K562 (cell line): ENCODE data around the gene IFI27L1. TPM values are rescaled to one million over a fixed set of nuclear protein-coding genes. Genes with fewer than 3 reads are reported as not detected.

Source experiments
- ATAC-seq: fragments of 200-7000 bp; cut with Tn5 transposase; 3 replicates; pipeline ENCODE4 v1.9.1; 2020; ENCODE audit warnings: moderate library complexity
- BruUV-seq: library from RNA; stranded (reverse); fragments of 400-500 nt; replicated peaks from 2 replicates; lab custom pipeline; 2021; lab: Mats Ljungman, UMichigan
- CTCF ChIA-PET: fragments of 300-600 bp; formaldehyde crosslinking; extraction: SDS; loops from one replicate; lab custom pipeline; 2021; ENCODE audit warnings: low intra/inter-chr PET ratio; lab: Yijun Ruan, JAX
- POLR2A ChIA-PET: fragments of 300-600, 350-650 bp; sonication (Branson Sonifier 250); formaldehyde crosslinking; extraction: SDS; loops from one replicate; lab custom pipeline; 2021; ENCODE audit warnings: antibody characterized with exemption, inconsistent platforms; lab: Yijun Ruan, JAX
- DNase-seq, 4 experiments: peaks; one replicate each; pipeline versions ENCODE4 v3.0.0 to v3.0.0-alpha.2; 2011 to 2018; ENCODE audit warnings: low spot score in 3 of 4, mixed read lengths in 3 of 4; ENCODE audit errors: extremely low read depth in 1 of 4
- FAIRE-seq: peaks from 2 replicates; lab custom pipeline; 2011; peaks lifted over from hg19 to GRCh38; lab: Jason Lieb, UNC
- H2AFZ ChIP-seq: 2 replicates; pipeline ENCODE4 v1.6.0; 2011; ENCODE audit warnings: low read depth, low read length, control low read depth, inconsistent platforms
- H3K27ac ChIP-seq: fragments of 200-600 bp; 3 replicates; pipeline ENCODE4 v1.8.0; 2011; ENCODE audit warnings: low read depth, mild to moderate bottlenecking, control low read depth, inconsistent platforms, low read length, moderate library complexity, mixed read lengths; ENCODE audit errors: extremely low read depth
- H3K27me3 ChIP-seq, 2 experiments: fragments of 300-600 bp in 1 of 2; 2 replicates in 1 of 2; 3 replicates in 1 of 2; pipeline versions ENCODE4 v1.6.0 to v1.8.0; 2011; ENCODE audit warnings: inconsistent platforms in 2 of 2, low read length in 2 of 2, mild to moderate bottlenecking in 1 of 2, mixed read lengths in 1 of 2, moderate library complexity in 1 of 2; ENCODE audit not compliant: control insufficient read depth in 2 of 2, insufficient read depth in 2 of 2
- H3K36me3 ChIP-seq: fragments of 300-600 bp; 3 replicates; pipeline ENCODE4 v1.8.0; 2011; ENCODE audit warnings: mild to moderate bottlenecking, low read length, inconsistent platforms; ENCODE audit not compliant: control insufficient read depth, insufficient read depth
- H3K4me1 ChIP-seq, 2 experiments: fragments of 200-600 bp in 1 of 2; replicated peaks in 1 of 2; 2 replicates in 1 of 2; 3 replicates in 1 of 2; pipeline versions ENCODE4 v1.5.1 to v1.8.0; 2011; ENCODE audit warnings: inconsistent platforms in 2 of 2, low read length in 2 of 2, mild to moderate bottlenecking in 1 of 2, mixed read lengths in 1 of 2, moderate library complexity in 1 of 2; ENCODE audit not compliant: control insufficient read depth in 2 of 2, insufficient read depth in 2 of 2
- H3K4me2 ChIP-seq: 2 replicates; pipeline ENCODE4 v1.6.1; 2011; ENCODE audit warnings: low read length, control low read depth, inconsistent platforms, mixed read lengths; ENCODE audit not compliant: insufficient read depth
- H3K4me3 ChIP-seq: fragments of 200-600 bp; sonication (generic), shearing (Covaris generic); 2 replicates; pipeline ENCODE4 v1.5.1; 2016; ENCODE audit warnings: control low read depth, inconsistent platforms
- H3K79me2 ChIP-seq: fragments of 200-600 bp; 3 replicates; pipeline ENCODE4 v1.8.0; 2011; ENCODE audit warnings: low read length, inconsistent platforms; ENCODE audit not compliant: control insufficient read depth, insufficient read depth
- H3K9ac ChIP-seq, 2 experiments: 2 replicates each; pipeline versions ENCODE4 v1.6.0 to v1.6.1; 2011; ENCODE audit warnings: low read depth in 2 of 2, low read length in 2 of 2, control low read depth in 1 of 2, inconsistent platforms in 1 of 2, mild to moderate bottlenecking in 1 of 2, mixed read lengths in 1 of 2; ENCODE audit not compliant: insufficient read depth in 1 of 2
- H3K9me1 ChIP-seq: one replicate; pipeline ENCODE4 v1.6.0; 2011; ENCODE audit warnings: inconsistent platforms, mild to moderate bottlenecking, low read length, moderate library complexity; ENCODE audit not compliant: control insufficient read depth, insufficient read depth
- H3K9me3 ChIP-seq: replicated peaks from 2 replicates; pipeline ENCODE4 v1.5.1; 2011; ENCODE audit warnings: low read depth, low read length, inconsistent platforms; ENCODE audit not compliant: control insufficient read depth, insufficient read depth
- H4K20me1 ChIP-seq: replicated peaks from 2 replicates; pipeline ENCODE4 v1.6.1; 2011; ENCODE audit warnings: low read length, inconsistent platforms, mixed read lengths; ENCODE audit not compliant: control insufficient read depth, insufficient read depth
- ERF ChIP-seq: fragments of 450-650 bp; formaldehyde crosslinking; IDR thresholded peaks from 2 replicates; pipeline ENCODE4 v1.4.0; 2020; ENCODE audit warnings: mild to moderate bottlenecking, mixed read lengths
- FOSL1 ChIP-seq: fragments of 200-800 bp; sonication (Bioruptor generic); conservative IDR thresholded peaks from 2 replicates; pipeline ENCODE4 v1.6.1; 2016; ENCODE audit warnings: missing genetic modification characterization, missing compliant biosample characterization
- MAFG ChIP-seq: fragments of 450-650 bp; conservative IDR thresholded peaks from 2 replicates; pipeline ENCODE4 v1.6.1; 2016; ENCODE audit warnings: missing genetic modification characterization, missing compliant biosample characterization
- MECOM ChIP-seq: fragments of 250-450 bp; sonication (Bioruptor Pico); IDR thresholded peaks from 2 replicates; pipeline ENCODE4 v1.8.0; 2022; ENCODE audit warnings: inconsistent platforms
- NCOR1 ChIP-seq: fragments of 450-650 bp; IDR thresholded peaks from 2 replicates; pipeline ENCODE4 v1.6.1; 2016; ENCODE audit warnings: mild to moderate bottlenecking, moderate library complexity
- PTRF ChIP-seq: fragments of 450-650 bp; IDR thresholded peaks from 2 replicates; pipeline ENCODE4 v1.6.1; 2016; ENCODE audit warnings: mild to moderate bottlenecking, missing genetic modification characterization, missing compliant biosample characterization
- STAT5B ChIP-seq: fragments of 250-450 bp; sonication (Bioruptor Pico); IDR thresholded peaks from 2 replicates; pipeline ENCODE4 v1.8.0; 2021; ENCODE audit warnings: mild to moderate bottlenecking, inconsistent platforms
- TBP ChIP-seq: optimal IDR thresholded peaks from 2 replicates; pipeline ENCODE3; 2011; ENCODE audit warnings: low read depth, low read length, improper control_type of control experiment
- THRAP3 ChIP-seq: fragments of 450-650 bp; IDR thresholded peaks from 2 replicates; pipeline ENCODE4 v1.6.1; 2016; ENCODE audit warnings: mild to moderate bottlenecking, inconsistent platforms, borderline replicate concordance
- ZBTB1 ChIP-seq: sonication (generic); formaldehyde crosslinking; IDR thresholded peaks from 2 replicates; pipeline ENCODE4 v1.8.1; 2023; ENCODE audit warnings: missing genetic modification reagents, low read depth, mild to moderate bottlenecking, borderline replicate concordance
- ZEB2 ChIP-seq: fragments of 450-650 bp; IDR thresholded peaks from 2 replicates; pipeline ENCODE4 v1.6.1; 2016
- ZNF212 ChIP-seq: fragments of 450-650 bp; formaldehyde crosslinking; IDR thresholded peaks from 2 replicates; pipeline ENCODE4 v1.4.0; 2020; ENCODE audit warnings: mild to moderate bottlenecking
- ZNF77 ChIP-seq: fragments of 250-450 bp; sonication (Bioruptor Pico); IDR thresholded peaks from 2 replicates; pipeline ENCODE4 v1.5.0; 2020
- WGBS: fragments of 100-300 bp; shearing (Covaris generic); methylation state at CpG from one replicate; pipeline ENCODE4 v1.1.6; 2016; ENCODE audit warnings: low coverage, mixed read lengths; ENCODE audit not compliant: insufficient coverage; ENCODE audit errors: missing lambda C conversion rate; 5-methylcytosine and 5-hydroxymethylcytosine counted together
- in situ Hi-C: fragments of 300-500 bp; cut with MboI; formaldehyde crosslinking; loops from 4 replicates; pipeline ENCODE4 v1.15.0; 2018; ENCODE audit warnings: inconsistent platforms, mixed read lengths
- intact Hi-C: fragments of 100-400 bp; cut with micrococcal nuclease; formaldehyde crosslinking; loops from 2 replicates; pipeline ENCODE4 v1.14.2; 2022
- polyA plus RNA-seq, 8 experiments: library from polyadenylated mRNA; depleted of rRNA in 4 of 8; stranded (reverse) in 5 of 8; unstranded in 3 of 8; fragments of >200 nt; fragmentation: Nextera tagmentation in 2 of 8; fragmentation: Illumina TruSeq in 1 of 8; extraction: Ambion mirVana in 2 of 8; extraction: Trizol in 1 of 8; gene quantifications; 2 replicates each; pipeline versions ENCODE4 v1.2.1 to v1.2.3, GENCODE V29; 2011 to 2014; ENCODE audit warnings: inconsistent platforms in 1 of 8, missing spikeins in 1 of 8
- total RNA-seq, 7 experiments: library from RNA; depleted of rRNA in 6 of 7; stranded (reverse); fragments of >200 nt in 6 of 7; fragmentation: Illumina TruSeq in 2 of 7; extraction: Trizol in 2 of 7; gene quantifications; 2 replicates each; pipeline versions ENCODE4 v1.2.1 to v1.2.3, GENCODE V29; 2011 to 2021; ENCODE audit warnings: low replicate concordance in 1 of 7
- TF ChIP-seq, protein P1 (sequence below): fragments of 450-650 bp; IDR thresholded peaks from 2 replicates; pipeline ENCODE4 v1.6.1; 2017; ENCODE audit warnings: mild to moderate bottlenecking, moderate library complexity
- TF ChIP-seq, protein P2 (sequence below): fragments of 450-650 bp; formaldehyde crosslinking; IDR thresholded peaks from 2 replicates; pipeline ENCODE4 v1.4.0; 2022; ENCODE audit warnings: missing genetic modification characterization
- TF ChIP-seq, protein P3 (sequence below): sonication (generic); formaldehyde crosslinking; IDR thresholded peaks from 2 replicates; pipeline ENCODE4 v1.4.0; 2020; ENCODE audit warnings: mild to moderate bottlenecking, missing genetic modification reagents
- TF ChIP-seq, protein P4 (sequence below): fragments of 250-450 bp; sonication (Bioruptor Pico); IDR thresholded peaks from 2 replicates; pipeline ENCODE4 v1.5.0; 2021

IFI27L1 gene
- total and polyA plus RNA-seq, 9 of the 15 experiments (the other 6 are each of a cell fraction or from before 2014, with no cell fraction given) = 14.5 to 28.0 (median 23.8) TPM

DNA sequence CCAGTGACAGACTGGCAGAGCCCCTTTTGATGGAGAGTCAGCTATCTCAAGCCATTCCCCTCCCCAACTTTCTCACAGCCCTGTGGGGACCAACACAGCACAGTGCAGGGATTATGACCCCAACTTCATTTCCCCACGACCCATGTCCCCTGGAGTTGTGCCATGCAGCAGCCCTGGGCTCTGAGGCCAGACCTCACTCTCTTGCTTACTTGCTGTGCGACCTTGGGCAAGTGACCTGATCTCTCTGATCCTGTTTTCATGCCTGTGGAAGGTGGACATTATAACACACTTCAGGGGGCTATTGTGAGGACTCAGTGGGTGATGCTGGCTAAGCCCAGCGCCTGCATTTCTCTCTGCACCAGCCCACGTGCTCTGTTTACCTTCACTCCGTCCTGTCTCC, 40.9 kb upstream of the IFI27L1 start:
- Histone ChIP-seq H3K4me3 (no peak overlapping the region), H2AFZ (no peak overlapping the region), H3K4me2 (no peak overlapping the region), H4K20me1 (no peaks in the 10 kb centered on the region; the same call in 1 of the 2 replicates), H3K36me3 (0 out of 3 replicates have a peak, but pooled peaks cover 5% of the 10 kb centered on the region), H3K9me3 (no peaks in the 10 kb centered on the region), H3K27me3 (peaks cover 4 to 15% of the 10 kb centered on the region in 2 experiments; a peak in 4 of 5 replicates), H3K27ac (no peak overlapping the region), H3K4me1 (peaks cover 0 to 6% of the 10 kb centered on the region in 2 experiments; a peak in 2 of 5 replicates), H3K9me1 (no peaks in the 10 kb centered on the region), H3K9ac (no peak overlapping the region), H3K79me2 (no peaks in the 10 kb centered on the region)
- DNase-seq (no peak), ATAC-seq (no peak), FAIRE-seq (no peak)
- WGBS = 0% methylated on average over 2 of the region's 5 CpGs
- CTCF ChIA-PET = no interaction called here
- POLR2A ChIA-PET = no interaction called here
- intact Hi-C loops (no loop called here), in situ Hi-C loops (no loop called here)
- no TSS peak for BruUV-seq
- TF ChIP-seq, protein P1, sequence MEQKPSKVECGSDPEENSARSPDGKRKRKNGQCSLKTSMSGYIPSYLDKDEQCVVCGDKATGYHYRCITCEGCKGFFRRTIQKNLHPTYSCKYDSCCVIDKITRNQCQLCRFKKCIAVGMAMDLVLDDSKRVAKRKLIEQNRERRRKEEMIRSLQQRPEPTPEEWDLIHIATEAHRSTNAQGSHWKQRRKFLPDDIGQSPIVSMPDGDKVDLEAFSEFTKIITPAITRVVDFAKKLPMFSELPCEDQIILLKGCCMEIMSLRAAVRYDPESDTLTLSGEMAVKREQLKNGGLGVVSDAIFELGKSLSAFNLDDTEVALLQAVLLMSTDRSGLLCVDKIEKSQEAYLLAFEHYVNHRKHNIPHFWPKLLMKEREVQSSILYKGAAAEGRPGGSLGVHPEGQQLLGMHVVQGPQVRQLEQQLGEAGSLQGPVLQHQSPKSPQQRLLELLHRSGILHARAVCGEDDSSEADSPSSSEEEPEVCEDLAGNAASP = no peak
- no peak for TF ChIP-seq MAFG (tag)
- no peak for TF ChIP-seq PTRF
- TF ChIP-seq, protein P2, sequence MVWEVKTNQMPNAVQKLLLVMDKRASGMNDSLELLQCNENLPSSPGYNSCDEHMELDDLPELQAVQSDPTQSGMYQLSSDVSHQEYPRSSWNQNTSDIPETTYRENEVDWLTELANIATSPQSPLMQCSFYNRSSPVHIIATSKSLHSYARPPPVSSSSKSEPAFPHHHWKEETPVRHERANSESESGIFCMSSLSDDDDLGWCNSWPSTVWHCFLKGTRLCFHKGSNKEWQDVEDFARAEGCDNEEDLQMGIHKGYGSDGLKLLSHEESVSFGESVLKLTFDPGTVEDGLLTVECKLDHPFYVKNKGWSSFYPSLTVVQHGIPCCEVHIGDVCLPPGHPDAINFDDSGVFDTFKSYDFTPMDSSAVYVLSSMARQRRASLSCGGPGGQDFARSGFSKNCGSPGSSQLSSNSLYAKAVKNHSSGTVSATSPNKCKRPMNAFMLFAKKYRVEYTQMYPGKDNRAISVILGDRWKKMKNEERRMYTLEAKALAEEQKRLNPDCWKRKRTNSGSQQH (CRISPR knock-in tag) = no peak
- TF ChIP-seq, protein P3, sequence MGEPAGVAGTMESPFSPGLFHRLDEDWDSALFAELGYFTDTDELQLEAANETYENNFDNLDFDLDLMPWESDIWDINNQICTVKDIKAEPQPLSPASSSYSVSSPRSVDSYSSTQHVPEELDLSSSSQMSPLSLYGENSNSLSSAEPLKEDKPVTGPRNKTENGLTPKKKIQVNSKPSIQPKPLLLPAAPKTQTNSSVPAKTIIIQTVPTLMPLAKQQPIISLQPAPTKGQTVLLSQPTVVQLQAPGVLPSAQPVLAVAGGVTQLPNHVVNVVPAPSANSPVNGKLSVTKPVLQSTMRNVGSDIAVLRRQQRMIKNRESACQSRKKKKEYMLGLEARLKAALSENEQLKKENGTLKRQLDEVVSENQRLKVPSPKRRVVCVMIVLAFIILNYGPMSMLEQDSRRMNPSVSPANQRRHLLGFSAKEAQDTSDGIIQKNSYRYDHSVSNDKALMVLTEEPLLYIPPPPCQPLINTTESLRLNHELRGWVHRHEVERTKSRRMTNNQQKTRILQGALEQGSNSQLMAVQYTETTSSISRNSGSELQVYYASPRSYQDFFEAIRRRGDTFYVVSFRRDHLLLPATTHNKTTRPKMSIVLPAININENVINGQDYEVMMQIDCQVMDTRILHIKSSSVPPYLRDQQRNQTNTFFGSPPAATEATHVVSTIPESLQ (CRISPR knock-in tag) = no peak
- TF ChIP-seq MECOM = no peak
- TF ChIP-seq ZEB2 = no peak
- TF ChIP-seq STAT5B (CRISPR knock-in tag) = no peak
- no peak for TF ChIP-seq ERF
- TF ChIP-seq ZBTB1 (CRISPR knock-in tag) = no peak
- TF ChIP-seq, protein P4, sequence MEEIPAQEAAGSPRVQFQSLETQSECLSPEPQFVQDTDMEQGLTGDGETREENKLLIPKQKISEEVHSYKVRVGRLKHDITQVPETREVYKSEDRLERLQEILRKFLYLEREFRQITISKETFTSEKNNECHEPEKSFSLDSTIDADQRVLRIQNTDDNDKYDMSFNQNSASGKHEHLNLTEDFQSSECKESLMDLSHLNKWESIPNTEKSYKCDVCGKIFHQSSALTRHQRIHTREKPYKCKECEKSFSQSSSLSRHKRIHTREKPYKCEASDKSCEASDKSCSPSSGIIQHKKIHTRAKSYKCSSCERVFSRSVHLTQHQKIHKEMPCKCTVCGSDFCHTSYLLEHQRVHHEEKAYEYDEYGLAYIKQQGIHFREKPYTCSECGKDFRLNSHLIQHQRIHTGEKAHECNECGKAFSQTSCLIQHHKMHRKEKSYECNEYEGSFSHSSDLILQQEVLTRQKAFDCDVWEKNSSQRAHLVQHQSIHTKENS (CRISPR knock-in tag) = no peak
- TF ChIP-seq ZNF212 (CRISPR knock-in tag) = no peak
- no peak for TF ChIP-seq FOSL1 (tag)
- no peak for TF ChIP-seq ZNF77 (CRISPR knock-in tag)
- TF ChIP-seq TBP = no peak
- TF ChIP-seq NCOR1 = no peak
- no peak for TF ChIP-seq THRAP3
